GM18498 (cell line): ENCODE measurements around the gene CLDN9.

Source experiments
- ATAC-seq: cut with Tn5 transposase; IDR thresholded peaks from one replicate; pipeline ENCODE4 v1.9.1; 2021; ENCODE audit warnings: mild to moderate bottlenecking, moderate library complexity; ENCODE audit not compliant: unreplicated experiment

CLDN9 gene

GRCh38 chr16:3017794-3018506 lies 5.2 kb downstream of the CLDN9 start, which contains the start of gene CLDN6:
CLDN6 (minus strand) TSS chr16:3018183; CDS start chr16:3016021, 2,162 bp downstream.
- no peak for ATAC-seq

- no peak for ATAC-seq
These were observed 7.0 kb downstream of the CLDN9 start for GRCh38 chr16:3019594-3020246.

- ATAC-seq: no peak
These were observed 7.5 kb downstream of the CLDN9 start, which contains the start of gene TNFRSF12A for GRCh38 chr16:3020247-3020603. TNFRSF12A (plus strand) TSS chr16:3020368; CDS start chr16:3020398, 30 bp downstream.

- ATAC-seq: no peak
These were observed 8.1 kb downstream of the CLDN9 start for GRCh38 chr16:3020604-3021448.

- ATAC-seq: no peak
These were observed 8.9 kb downstream of the CLDN9 start for GRCh38 chr16:3021449-3022207.

- no peak for ATAC-seq
These were observed 9.5 kb downstream of the CLDN9 start for GRCh38 chr16:3022208-3022683.

- ATAC-seq: no peak
These were observed 10.1 kb downstream of the CLDN9 start for GRCh38 chr16:3022684-3023414.

- peak; percentile 1 for ATAC-seq
These were observed 10.6 kb downstream of the CLDN9 start for GRCh38 chr16:3023415-3023668.

- ATAC-seq: peak; percentile 79
These were observed 11.2 kb downstream of the CLDN9 start, which contains the start of the genes HCFC1R1 and THOC6 for GRCh38 chr16:3023669-3024478. HCFC1R1 (minus strand) TSS chr16:3023942; CDS start chr16:3023941, 1 bp downstream. THOC6 (plus strand) TSS chr16:3024035; CDS start chr16:3024327, 292 bp downstream.

GRCh38 chr16:3025032-3026002 lies 12.6 kb downstream of the CLDN9 start:
- no peak for ATAC-seq

- ATAC-seq: no peak
These were observed 13.3 kb downstream of the CLDN9 start for GRCh38 chr16:3026003-3026378.

GRCh38 chr16:3026609-3027488 lies 14.1 kb downstream of the CLDN9 start:
- ATAC-seq: no peak

GRCh38 chr16:3027489-3027795 lies 14.7 kb downstream of the CLDN9 start:
- no peak for ATAC-seq

GRCh38 chr16:3027983-3028715 lies 15.4 kb downstream of the CLDN9 start:
- ATAC-seq: peak; percentile 31

- no peak for ATAC-seq
These were observed 16.1 kb downstream of the CLDN9 start for GRCh38 chr16:3028716-3029319.
